IMR-90 (cell line): ENCODE results near the gene DGKG.

Experiments
- FOS ChIP-seq: fragments of 150-350 bp; IDR thresholded peaks from 2 replicates; pipeline ENCODE4 v1.6.1; 2016; ENCODE audit warnings: low read depth, low read length
- POLR2A ChIP-seq: IDR thresholded peaks from 2 replicates; pipeline ENCODE4 v1.6.1; 2012; ENCODE audit warnings: mild to moderate bottlenecking, low read depth, low read length
- RFX5 ChIP-seq: IDR thresholded peaks from 2 replicates; pipeline ENCODE4 v1.8.0; 2012; ENCODE audit warnings: low read depth, mild to moderate bottlenecking, low read length, moderate library complexity
- SMC3 ChIP-seq: fragments of 150-350 bp; IDR thresholded peaks from 2 replicates; pipeline ENCODE4 v1.6.1; 2016; ENCODE audit warnings: low read depth, mild to moderate bottlenecking, antibody characterized with exemption, low read length, moderate library complexity
- TF ChIP-seq, protein P1 (sequence below): fragments of 150-350 bp; IDR thresholded peaks from 2 replicates; pipeline ENCODE4 v1.6.1; 2017; ENCODE audit warnings: mild to moderate bottlenecking, antibody characterized with exemption, low read length, low read depth
- TF ChIP-seq, protein P2 (sequence below): conservative IDR thresholded peaks from 2 replicates; pipeline ENCODE4 v1.5.1; 2012; ENCODE audit warnings: mild to moderate bottlenecking, low read depth, low read length, improper control_type of control experiment

DNA sequence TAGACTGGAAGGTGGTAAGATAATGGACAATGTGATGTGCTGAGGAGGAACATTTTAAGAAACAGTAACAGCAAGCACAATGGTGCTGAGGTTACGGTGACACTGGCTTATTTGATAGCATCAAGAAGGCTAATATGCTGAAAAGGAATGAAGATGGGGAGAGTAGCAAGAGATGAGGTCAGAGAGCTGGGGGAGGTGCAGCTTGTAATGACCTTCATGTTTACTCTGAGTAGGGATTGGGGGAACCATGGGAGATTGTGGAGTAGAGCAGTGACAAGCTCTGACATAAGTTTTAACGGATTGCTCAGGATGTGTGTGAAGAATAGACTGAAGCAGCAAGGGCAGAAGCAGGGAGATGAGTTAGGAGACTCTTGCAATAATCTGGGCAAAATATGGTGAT lies 56.7 kb downstream of the DGKG start:
- TF ChIP-seq, protein P1, sequence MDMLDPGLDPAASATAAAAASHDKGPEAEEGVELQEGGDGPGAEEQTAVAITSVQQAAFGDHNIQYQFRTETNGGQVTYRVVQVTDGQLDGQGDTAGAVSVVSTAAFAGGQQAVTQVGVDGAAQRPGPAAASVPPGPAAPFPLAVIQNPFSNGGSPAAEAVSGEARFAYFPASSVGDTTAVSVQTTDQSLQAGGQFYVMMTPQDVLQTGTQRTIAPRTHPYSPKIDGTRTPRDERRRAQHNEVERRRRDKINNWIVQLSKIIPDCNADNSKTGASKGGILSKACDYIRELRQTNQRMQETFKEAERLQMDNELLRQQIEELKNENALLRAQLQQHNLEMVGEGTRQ = no peak
- TF ChIP-seq RFX5 (no peak), POLR2A (no peak), FOS (no peak), SMC3 (no peak)
- TF ChIP-seq, protein P2, sequence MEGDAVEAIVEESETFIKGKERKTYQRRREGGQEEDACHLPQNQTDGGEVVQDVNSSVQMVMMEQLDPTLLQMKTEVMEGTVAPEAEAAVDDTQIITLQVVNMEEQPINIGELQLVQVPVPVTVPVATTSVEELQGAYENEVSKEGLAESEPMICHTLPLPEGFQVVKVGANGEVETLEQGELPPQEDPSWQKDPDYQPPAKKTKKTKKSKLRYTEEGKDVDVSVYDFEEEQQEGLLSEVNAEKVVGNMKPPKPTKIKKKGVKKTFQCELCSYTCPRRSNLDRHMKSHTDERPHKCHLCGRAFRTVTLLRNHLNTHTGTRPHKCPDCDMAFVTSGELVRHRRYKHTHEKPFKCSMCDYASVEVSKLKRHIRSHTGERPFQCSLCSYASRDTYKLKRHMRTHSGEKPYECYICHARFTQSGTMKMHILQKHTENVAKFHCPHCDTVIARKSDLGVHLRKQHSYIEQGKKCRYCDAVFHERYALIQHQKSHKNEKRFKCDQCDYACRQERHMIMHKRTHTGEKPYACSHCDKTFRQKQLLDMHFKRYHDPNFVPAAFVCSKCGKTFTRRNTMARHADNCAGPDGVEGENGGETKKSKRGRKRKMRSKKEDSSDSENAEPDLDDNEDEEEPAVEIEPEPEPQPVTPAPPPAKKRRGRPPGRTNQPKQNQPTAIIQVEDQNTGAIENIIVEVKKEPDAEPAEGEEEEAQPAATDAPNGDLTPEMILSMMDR = no peak
